SKM-1 treated with dmso at 0.1 percent for 144 hours (cell line): Measurements from ENCODE around the gene DGKH.

Experiments used
- DNase-seq: peaks from one replicate; lab custom pipeline; 2025; ENCODE audit not compliant: unreplicated experiment; lab: John Stamatoyannopoulos, UW

Gene DGKH, protein sequence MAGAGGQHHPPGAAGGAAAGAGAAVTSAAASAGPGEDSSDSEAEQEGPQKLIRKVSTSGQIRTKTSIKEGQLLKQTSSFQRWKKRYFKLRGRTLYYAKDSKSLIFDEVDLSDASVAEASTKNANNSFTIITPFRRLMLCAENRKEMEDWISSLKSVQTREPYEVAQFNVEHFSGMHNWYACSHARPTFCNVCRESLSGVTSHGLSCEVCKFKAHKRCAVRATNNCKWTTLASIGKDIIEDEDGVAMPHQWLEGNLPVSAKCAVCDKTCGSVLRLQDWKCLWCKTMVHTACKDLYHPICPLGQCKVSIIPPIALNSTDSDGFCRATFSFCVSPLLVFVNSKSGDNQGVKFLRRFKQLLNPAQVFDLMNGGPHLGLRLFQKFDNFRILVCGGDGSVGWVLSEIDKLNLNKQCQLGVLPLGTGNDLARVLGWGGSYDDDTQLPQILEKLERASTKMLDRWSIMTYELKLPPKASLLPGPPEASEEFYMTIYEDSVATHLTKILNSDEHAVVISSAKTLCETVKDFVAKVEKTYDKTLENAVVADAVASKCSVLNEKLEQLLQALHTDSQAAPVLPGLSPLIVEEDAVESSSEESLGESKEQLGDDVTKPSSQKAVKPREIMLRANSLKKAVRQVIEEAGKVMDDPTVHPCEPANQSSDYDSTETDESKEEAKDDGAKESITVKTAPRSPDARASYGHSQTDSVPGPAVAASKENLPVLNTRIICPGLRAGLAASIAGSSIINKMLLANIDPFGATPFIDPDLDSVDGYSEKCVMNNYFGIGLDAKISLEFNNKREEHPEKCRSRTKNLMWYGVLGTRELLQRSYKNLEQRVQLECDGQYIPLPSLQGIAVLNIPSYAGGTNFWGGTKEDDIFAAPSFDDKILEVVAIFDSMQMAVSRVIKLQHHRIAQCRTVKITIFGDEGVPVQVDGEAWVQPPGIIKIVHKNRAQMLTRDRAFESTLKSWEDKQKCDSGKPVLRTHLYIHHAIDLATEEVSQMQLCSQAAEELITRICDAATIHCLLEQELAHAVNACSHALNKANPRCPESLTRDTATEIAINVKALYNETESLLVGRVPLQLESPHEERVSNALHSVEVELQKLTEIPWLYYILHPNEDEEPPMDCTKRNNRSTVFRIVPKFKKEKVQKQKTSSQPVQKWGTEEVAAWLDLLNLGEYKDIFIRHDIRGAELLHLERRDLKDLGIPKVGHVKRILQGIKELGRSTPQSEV

DNA sequence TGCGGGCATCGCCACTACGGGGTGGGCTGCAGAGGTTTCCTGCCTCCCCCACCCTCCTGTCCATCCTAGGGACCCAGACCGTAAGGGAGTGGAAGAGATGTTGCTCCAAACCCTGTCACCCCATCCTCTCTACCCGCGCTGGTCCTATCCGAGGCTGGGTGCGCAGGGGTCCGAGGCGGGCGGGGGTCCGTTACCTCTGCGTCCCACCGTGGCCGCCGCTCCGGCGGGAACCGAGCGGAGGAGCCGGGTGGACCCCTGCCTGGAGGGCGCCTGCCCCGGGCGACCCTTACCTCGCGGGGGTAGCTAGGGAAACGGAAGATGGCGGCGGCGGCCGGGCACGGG lies at the start of gene DGKH:
Gene DGKH (plus strand): TSS at position 307 of the 342 bp plus-strand sequence. CDS start 126 bp downstream, outside the sequence.
- DNase-seq = no peak

DNA sequence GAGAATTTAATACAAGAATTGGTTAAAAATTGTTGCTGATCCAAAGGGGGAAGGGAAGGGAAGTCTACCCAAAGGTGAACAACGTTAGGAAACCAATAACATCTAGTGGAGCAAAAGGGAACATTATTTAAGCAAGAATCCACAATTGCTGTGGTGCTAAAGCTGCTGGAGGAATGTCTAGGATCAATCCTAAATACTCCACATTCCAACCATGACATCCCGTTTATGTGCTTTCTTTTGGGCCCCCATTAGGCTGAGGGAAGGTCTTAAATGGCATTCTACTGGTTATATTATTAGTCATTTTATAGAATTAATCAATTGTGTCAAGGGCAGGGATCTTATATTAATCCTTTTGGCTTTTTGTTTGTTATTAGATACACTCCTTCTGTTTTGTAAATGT lies 47.6 kb upstream of the DGKH start:
- no peak for DNase-seq

DNA sequence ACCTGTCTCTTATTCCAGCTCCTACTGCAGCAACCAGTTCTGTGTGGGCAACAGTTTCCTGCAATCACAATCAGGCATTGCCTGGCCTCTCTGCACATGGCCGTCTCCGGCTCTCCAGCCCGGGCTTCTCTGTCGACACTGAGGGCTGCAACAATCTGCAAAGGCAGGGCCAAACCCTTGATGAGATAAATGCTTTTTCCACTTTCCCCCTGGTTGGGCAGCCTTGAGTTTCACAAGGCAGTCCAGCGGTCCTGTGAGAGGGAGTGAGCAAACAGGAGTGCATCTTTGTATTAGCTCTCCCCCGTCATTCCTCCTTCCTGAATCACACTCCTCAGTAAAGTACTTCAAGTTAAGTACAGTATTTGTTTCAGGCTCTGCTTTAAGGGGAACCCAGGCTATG lies 46.9 kb upstream of the DGKH start:
- no peak for DNase-seq

DNA sequence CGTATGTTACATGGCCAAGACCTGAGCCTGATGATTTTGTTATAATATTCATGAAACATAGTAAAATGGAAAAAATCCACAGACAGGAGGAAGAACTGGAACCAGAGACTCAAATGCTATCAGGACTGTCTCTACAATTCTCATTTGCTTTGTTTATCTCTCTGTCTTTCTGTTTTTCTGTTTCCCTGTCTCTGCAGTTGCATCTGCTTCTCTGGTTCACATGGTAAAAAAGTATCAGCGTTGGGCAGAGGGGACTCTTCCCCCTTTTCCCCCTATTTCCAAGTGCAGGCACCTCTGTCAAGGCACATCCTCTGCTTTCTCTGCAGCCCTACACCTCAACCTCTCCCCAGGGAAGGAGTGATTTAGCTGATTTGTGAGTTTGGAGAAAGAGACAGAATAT lies 46.4 kb upstream of the DGKH start:
- DNase-seq = no peak

GRCh38 chr13:42007844-42008243 lies 40.6 kb upstream of the DGKH start:
- DNase-seq = no peak

DNA sequence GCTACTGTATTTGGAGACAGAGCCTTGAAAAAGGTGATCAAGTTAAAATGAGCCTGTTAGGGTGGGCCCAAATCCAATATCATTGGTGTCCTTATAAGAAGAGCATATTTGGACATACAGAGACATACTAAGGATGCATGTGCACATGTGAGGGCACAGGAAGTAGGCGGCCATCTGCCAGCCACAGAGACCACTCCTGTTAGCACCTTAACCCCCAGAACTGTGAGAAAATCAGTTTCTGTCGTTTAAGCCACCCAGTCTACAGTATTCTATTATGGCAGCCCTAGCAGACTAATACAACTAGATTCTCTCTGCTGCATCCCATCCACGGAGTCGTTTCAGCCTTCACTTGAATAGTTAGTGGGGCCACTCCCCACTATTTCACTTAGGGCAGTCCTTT lies 39.4 kb upstream of the DGKH start:
- DNase-seq = no peak

DNA sequence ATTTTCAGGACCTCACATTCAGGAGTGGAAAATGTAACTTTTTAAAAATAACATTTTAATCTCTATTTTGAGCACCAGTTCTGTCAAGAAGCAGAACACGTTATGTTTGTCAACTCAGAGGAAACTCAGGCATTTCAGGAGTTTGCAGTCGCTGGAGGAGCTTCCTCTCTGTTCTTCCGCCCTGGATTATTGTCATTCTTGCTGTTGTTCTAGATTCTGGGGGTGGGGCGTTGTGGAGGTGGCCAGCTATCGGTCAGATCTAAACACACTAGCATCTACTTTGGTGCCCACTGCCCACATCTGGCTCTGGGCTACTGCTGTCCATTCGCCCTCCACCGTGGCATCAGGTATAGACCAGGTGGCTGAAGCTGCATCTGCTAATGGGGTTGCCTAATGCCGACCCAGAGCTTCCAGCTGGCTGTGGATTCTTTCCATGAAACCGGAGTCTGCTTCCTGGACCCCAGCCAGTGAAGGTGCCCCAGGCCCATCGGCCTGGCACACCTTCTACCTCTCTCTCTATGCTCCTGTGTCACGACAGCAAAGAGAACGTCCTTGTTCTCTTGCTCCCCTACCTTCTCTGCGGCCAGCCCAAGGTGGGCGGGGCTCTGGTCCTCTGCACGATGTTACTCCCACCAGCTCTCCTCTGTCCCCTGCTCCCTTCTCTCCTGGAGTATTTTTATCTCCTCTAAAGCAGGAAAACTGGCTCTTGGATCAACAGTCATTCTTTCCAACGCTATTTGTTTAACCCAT lies 36.7 kb upstream of the DGKH start:
- no peak for DNase-seq

- no peak for DNase-seq
Measured at GRCh38 chr13:42014119-42014518, 34.3 kb upstream of the DGKH start.

- DNase-seq = no peak
Measured at GRCh38 chr13:42017264-42017663, 31.2 kb upstream of the DGKH start.

DNA sequence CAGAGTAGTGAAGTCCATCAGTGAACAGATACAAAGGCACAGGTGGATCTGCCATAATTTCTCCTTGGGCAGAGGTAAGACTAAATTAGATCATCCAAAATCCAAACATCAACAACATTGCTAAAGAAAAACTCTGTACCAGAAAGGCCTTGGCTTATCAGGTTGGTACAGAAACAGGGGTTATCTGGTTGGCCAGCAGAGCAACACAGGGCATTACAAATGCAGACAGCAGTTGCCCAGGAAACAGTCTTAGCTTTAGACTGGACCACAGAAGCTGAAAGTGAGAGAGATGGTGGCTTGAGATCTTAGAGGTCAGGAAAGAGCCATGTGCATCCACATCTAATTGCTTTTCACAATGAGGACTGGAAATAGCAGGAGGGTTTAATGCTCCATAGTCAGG lies 26.6 kb upstream of the DGKH start:
- DNase-seq = no peak

DNA sequence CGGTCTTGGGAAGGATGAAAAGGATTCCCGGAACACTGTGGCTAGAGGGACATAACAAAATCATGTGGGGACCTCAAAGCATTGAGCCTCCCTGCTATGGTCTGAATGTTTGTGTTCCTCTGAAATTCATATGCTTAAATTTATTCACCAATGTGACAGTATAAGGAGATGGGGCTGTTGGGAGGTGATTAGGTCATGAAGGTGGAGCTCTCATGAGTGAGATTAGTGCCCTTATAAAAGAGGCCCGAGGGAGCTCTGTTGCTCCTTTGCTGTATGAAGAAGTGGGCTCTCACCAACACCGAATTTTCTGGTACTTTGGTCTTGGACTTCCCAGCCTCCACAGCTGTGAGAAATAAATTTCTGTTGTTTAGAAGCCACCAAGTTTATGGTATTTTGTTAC lies 26.1 kb upstream of the DGKH start:
- no peak for DNase-seq

DNA sequence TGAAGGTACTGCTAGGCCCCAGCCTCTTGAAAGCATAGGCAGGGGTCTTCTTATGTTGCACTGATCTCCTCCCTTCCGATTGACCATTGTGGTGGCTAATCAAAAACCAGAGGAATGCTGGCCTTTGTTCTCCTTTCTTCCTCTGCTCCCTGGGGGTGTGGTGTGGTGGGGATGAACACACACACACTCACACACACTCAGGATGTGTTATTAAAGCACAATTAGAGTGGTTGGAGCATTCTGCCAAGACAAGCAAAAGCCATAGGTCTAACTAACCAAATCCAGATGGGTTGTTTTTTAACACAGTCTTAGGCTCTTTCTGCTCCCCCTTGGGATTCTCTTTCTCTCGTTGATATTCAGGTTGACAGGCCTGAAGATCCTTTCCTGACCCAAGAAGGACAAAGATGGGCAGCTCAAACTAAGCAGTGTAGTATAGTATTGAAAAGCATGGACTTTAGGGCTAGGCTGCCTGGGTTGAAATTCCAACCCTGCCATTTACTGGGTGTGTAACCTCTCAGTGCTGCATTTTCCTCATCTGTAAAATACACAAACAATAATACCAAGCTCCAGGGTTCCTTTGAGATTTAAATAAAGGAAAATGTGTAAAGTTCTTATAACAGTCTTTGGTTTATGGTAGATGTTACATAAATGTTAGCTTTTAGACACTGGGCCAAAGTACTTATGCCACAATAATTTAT lies 25.5 kb upstream of the DGKH start:
- DNase-seq = no peak

DNA sequence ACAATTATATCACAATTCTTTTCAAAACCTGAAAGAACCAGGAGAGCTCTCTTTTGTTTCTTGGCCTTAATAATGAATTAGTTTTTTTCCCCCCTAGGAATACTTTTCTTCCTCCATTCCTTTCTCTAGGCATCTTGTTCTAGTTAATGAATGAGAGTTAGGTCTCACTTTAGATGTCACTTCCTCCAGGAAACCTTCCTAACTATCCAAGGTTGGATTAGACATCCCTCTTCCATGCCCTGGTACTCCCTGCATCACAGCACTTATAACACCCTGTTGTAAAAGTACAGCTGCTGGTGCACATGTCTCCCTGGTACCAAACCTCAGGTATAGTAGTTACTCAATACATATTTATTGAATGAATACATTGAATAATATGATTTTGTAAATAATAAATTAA lies 21.2 kb upstream of the DGKH start:
- no peak for DNase-seq

DNA sequence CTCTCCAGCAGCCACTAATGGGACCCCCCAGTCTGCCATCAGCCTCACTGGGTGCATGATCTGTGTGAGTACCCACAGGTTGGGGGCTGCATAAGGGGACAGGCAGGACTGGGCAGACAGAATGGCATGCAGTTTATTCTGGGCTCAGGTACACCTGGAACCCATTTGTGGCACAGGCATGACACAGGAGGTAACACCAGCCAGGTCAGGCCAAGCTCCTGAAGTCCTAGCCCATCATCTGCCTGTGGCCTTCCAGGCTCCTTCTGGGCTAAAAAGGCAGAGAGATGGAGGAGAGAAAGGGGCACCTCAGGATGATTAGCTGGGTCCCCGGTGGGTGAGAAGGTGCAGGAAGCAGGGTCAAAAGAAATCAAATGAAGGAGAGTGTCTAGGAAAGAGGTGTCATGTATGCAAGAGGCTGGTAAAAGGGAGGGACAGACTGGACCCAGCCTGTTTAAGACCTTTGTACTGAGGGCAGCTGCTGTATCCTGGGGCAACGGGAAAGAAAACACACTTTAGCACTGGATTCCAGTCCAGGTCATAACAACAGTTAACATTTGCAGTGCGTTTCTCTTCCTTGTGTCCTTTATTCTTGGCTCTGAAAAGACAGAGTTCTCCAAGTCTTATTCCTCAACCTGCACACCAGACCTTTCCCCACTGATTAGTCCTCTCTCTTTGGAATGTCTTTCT lies 20.2 kb upstream of the DGKH start:
- no peak for DNase-seq

DNA sequence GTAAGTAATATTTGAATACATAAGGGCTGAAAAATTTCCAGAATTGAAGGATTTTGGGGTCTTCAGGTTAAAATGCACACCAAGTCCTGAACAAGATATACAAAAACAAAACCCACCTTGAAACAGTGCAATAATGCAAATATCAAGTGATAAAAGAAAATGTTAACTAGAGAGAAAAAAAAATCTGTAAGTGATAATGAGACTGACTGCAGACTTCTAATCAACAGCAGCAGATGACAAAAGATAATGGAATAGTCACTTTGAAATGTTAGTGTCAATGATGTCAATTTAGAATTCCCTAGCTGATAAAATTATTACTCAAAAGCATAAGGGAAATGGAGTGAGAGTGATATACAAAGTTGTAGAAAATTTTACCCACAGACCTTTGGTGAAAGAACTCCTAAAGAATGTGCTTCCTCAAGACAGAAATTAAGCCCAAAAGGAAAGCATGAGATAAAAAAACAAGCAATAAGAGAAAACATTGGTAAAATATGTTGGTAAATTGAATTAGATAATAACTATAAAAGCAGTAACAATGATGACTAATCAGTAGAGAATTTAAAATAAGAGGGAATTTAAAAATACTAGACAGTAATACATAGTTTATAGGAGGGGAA lies 12.4 kb upstream of the DGKH start:
- no peak for DNase-seq

GRCh38 chr13:42036711-42037110 lies 11.7 kb upstream of the DGKH start:
- no peak for DNase-seq

DNA sequence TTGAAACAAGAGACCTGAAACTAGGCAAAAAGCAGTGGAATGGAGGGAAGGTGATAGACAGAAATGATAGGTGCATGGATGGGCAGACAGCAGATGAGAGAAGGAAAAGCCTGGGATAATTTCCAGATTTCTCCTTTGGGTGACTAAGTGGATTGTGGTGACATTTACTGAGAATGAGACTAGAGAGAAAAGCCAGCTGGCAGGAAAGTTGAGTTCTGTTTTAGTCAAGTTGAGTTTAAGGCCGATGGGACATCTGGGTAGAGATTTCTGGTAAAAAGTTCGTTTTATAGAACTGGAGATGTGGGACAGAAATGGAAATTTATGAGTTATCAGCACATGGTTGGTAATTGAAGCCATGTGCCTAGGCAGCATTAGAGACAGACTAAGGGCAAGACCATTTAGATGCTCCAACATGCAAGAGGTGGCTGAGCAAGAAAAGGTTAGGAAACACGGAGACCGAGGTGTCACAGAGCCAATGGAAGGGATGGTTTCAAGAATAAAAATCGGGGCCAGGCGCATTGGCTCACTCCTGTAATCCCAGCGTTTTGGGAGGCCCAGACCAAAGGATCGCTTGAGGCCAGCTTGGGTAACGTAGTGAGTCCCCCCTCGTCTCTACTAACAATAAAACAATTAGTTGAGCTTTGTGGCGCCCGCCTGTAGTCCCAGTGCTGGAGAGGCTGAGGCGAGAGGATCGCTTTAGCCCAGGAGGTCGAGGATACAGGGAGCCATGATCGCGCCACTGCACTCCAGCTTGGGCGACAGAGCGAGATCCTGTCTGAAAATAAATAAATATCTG lies 9.6 kb upstream of the DGKH start:
- DNase-seq = no peak

- no peak for DNase-seq
Measured at GRCh38 chr13:42039457-42039945, 8.9 kb upstream of the DGKH start.
